Osteoblast (primary cell): ENCODE results near the gene TPCN1. TPM values are rescaled to one million over a fixed set of nuclear protein-coding genes. Genes with fewer than 3 reads are reported as not detected.

Experiments used
- DNase-seq: peaks from one replicate; pipeline ENCODE4 v3.0.0; 2011; ENCODE audit warnings: low spot score, mixed read lengths; ENCODE audit not compliant: insufficient read length; ENCODE audit errors: missing footprints
- H2AFZ ChIP-seq: 2 replicates; pipeline ENCODE4 v1.6.0; 2011; ENCODE audit warnings: mild to moderate bottlenecking, low read length
- H3K27ac ChIP-seq: 2 replicates; pipeline ENCODE4 v1.5.1; 2011; ENCODE audit warnings: mild to moderate bottlenecking, low read depth, low read length, moderate library complexity
- H3K27me3 ChIP-seq: 2 replicates; pipeline ENCODE4 v1.6.0; 2012; ENCODE audit warnings: mild to moderate bottlenecking, control low read depth, inconsistent platforms, low read length, moderate library complexity; ENCODE audit not compliant: insufficient read depth
- H3K36me3 ChIP-seq: 2 replicates; pipeline ENCODE4 v1.5.1; 2011; ENCODE audit warnings: mild to moderate bottlenecking, low read length, control low read depth, moderate library complexity; ENCODE audit not compliant: insufficient read depth
- H3K4me1 ChIP-seq: 2 replicates; pipeline ENCODE4 v1.5.1; 2011; ENCODE audit warnings: mild to moderate bottlenecking, low read length, control low read depth, moderate library complexity; ENCODE audit not compliant: insufficient read depth
- H3K4me2 ChIP-seq: 2 replicates; pipeline ENCODE4 v1.6.0; 2011; ENCODE audit warnings: mild to moderate bottlenecking, low read length; ENCODE audit not compliant: insufficient read depth
- H3K4me3 ChIP-seq: fragments of 200-600 bp; sonication (generic); 3 replicates; pipeline ENCODE4 v1.5.1; 2012; ENCODE audit warnings: mild to moderate bottlenecking, low read length, inconsistent platforms; ENCODE audit not compliant: insufficient read depth
- H3K79me2 ChIP-seq: 2 replicates; pipeline ENCODE4 v1.6.0; 2012; ENCODE audit warnings: mild to moderate bottlenecking, low read length, control low read depth, inconsistent platforms; ENCODE audit not compliant: insufficient read depth
- H3K9me3 ChIP-seq: 2 replicates; pipeline ENCODE4 v1.5.1; 2011; ENCODE audit warnings: low read depth, low read length, control low read depth
- H4K20me1 ChIP-seq: 2 replicates; pipeline ENCODE4 v1.6.0; 2012; ENCODE audit warnings: mild to moderate bottlenecking, low read length, control low read depth; ENCODE audit not compliant: insufficient read depth
- total RNA-seq: library from RNA; depleted of rRNA; stranded (reverse); fragments of >200 nt; gene quantifications from 2 replicates; pipeline ENCODE4 v1.2.3, GENCODE V29; 2012
- TF ChIP-seq, protein P1 (sequence below): IDR thresholded peaks from 2 replicates; pipeline ENCODE4 v1.5.1; 2011; ENCODE audit warnings: mild to moderate bottlenecking, low read depth, low read length, moderate library complexity; ENCODE audit errors: extremely low read depth

The TPCN1 gene
- total RNA-seq, 1 donor = 25.7 TPM

DNA sequence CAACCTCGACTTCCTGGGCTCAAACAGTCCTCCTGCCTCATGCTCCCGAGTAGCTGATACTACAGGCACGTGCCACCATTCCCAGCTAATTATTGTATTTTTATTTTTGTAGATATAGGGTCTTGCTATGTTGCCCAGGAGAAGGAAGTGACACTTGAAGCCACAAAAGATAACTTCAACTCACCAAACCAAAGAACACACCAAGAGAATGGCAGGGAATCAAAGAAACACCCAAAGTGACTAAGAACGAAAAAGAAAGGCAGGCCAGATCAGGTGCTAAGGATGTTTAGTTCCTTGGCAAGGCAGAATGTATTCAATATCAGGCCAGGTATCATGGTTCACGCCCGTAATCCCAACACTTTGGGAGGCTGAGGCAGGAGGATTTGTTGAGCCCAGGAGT lies 10.1 kb upstream of the TPCN1 start:
- no peak for DNase-seq
- Histone ChIP-seq H3K79me2 (no peaks in the 10 kb centered on the region), H3K9me3 (no peaks in the 10 kb centered on the region), H3K4me1 (peaks cover 23% of the 10 kb centered on the region), H3K27ac (no peak overlapping the region), H4K20me1 (no peaks in the 10 kb centered on the region), H2AFZ (no peak overlapping the region), H3K36me3 (no peaks in the 10 kb centered on the region), H3K4me3 (no peak overlapping the region), H3K4me2 (no peak overlapping the region), H3K27me3 (no peaks in the 10 kb centered on the region)
- TF ChIP-seq, protein P1, sequence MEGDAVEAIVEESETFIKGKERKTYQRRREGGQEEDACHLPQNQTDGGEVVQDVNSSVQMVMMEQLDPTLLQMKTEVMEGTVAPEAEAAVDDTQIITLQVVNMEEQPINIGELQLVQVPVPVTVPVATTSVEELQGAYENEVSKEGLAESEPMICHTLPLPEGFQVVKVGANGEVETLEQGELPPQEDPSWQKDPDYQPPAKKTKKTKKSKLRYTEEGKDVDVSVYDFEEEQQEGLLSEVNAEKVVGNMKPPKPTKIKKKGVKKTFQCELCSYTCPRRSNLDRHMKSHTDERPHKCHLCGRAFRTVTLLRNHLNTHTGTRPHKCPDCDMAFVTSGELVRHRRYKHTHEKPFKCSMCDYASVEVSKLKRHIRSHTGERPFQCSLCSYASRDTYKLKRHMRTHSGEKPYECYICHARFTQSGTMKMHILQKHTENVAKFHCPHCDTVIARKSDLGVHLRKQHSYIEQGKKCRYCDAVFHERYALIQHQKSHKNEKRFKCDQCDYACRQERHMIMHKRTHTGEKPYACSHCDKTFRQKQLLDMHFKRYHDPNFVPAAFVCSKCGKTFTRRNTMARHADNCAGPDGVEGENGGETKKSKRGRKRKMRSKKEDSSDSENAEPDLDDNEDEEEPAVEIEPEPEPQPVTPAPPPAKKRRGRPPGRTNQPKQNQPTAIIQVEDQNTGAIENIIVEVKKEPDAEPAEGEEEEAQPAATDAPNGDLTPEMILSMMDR = no peak

DNA sequence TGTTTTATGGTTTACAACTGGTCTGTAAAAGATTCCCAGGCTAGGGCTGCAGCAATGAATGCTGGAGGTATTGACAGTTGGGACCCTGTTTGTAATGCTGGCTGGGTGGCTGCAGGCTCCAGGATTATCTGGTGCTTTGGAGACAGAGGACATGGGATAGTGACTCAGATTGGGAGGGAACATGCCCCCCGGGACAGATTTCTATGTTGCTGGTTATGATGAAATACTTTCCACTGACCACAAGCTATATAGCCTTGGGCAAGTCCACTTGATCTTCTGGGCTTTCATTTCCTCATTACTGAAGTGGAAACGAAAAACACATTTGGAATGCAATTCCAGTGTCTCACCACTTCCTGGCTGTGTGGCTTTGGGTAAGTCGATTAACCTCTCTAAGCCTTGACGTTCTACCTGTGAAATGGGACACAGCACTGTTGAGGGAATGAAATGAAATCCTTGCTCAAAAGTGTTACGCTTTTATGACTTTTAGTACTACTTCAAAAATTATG lies 6.3 kb upstream of the TPCN1 start:
- H3K4me3 ChIP-seq = no peak overlapping the region
- peak; percentile 96 for DNase-seq
- no peaks in the 10 kb centered on the region for H3K79me2 ChIP-seq
- no peaks in the 10 kb centered on the region for H3K36me3 ChIP-seq
- no peaks in the 10 kb centered on the region for H4K20me1 ChIP-seq
- TF ChIP-seq, protein P1 = no peak
- H3K4me1 ChIP-seq = peaks cover 40% of the 10 kb centered on the region
- no peaks in the 10 kb centered on the region for H3K9me3 ChIP-seq
- H2AFZ ChIP-seq = no peak overlapping the region
- peak overlapping the region; percentile 95 for H3K27ac ChIP-seq
- H3K4me2 ChIP-seq = peak overlapping the region; percentile 41
- H3K27me3 ChIP-seq = no peaks in the 10 kb centered on the region

DNA sequence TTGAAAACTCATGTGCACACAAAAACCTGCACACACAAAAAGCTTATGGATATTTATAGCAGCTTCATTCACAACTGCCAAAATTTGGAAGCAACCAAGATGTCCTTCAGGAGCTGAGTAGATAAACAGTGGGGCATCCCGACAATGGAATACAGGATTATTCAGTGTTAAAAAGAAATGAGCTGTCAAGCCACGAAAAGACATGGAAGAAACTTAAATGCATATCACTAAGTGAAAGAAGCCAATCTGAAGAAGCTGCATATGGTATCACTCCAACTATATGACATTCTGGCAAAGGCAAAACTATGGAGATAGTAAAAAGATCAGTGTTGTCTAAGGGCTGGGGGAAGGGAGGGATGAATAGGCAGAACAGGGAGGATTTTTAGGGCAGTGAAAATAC lies 5.2 kb upstream of the TPCN1 start:
- H3K4me2 ChIP-seq = peak overlapping the region; percentile 0
- no peaks in the 10 kb centered on the region for H3K27me3 ChIP-seq
- peaks cover 44% of the 10 kb centered on the region for H3K4me1 ChIP-seq
- TF ChIP-seq, protein P1 = no peak
- no peak for DNase-seq
- H3K79me2 ChIP-seq = no peaks in the 10 kb centered on the region
- no peaks in the 10 kb centered on the region for H4K20me1 ChIP-seq
- no peaks in the 10 kb centered on the region for H3K9me3 ChIP-seq
- H3K4me3 ChIP-seq = no peak overlapping the region
- peak overlapping the region; percentile 93 for H3K27ac ChIP-seq
- no peak overlapping the region for H2AFZ ChIP-seq
- no peaks in the 10 kb centered on the region for H3K36me3 ChIP-seq

DNA sequence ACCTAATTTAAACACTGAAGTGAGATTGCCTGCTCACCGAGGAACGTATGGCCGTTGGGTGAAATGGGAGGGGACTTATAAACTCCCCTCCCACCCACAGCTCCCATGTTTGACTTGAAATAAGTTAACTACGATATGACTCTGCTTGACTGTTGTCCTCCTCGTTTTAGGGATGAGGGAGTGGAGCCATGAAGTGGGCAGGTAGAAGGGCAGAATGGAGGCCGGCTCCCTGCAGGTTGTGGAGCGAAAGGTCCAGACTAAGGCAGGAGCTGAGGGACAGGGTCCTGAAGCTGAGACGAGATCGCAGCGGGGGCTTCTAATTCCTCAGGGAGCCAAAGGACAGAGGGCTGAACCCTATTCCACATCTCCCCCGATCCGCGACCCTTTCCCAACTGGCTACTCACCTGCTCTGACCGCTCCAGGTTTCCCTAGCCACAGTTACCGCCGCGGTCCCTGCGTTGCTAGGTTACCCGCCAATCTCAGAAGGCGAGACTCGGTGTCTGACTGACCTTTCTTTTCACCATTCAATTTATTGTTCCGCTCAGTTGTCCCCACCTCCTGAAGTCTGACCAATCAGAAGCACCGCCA lies 577 bp upstream of the TPCN1 start:
- H3K4me1 ChIP-seq = peaks cover 38% of the 10 kb centered on the region
- no peaks in the 10 kb centered on the region for H3K27me3 ChIP-seq
- peak overlapping the region; percentile 92 for H3K4me2 ChIP-seq
- H4K20me1 ChIP-seq = no peaks in the 10 kb centered on the region
- no peaks in the 10 kb centered on the region for H3K36me3 ChIP-seq
- peak overlapping the region; percentile 71 for H3K27ac ChIP-seq
- H3K79me2 ChIP-seq = peaks cover 11% of the 10 kb centered on the region
- TF ChIP-seq, protein P1 = no peak
- H3K4me3 ChIP-seq = peak overlapping the region; percentile 94
- H2AFZ ChIP-seq = peak overlapping the region; percentile 98
- no peaks in the 10 kb centered on the region for H3K9me3 ChIP-seq
- peak; percentile 94 for DNase-seq
